HepG2 (cell line): ENCODE measurements around the gene GYG1. TPM values are rescaled to one million over a fixed set of nuclear protein-coding genes. Genes with fewer than 3 reads are reported as not detected.

ENCODE experiments used
- ELF3 ChIP-seq: IDR thresholded peaks from 2 replicates; pipeline ENCODE4 v1.6.1; 2016; ENCODE audit warnings: missing genetic modification reagents, missing compliant biosample characterization
- GZF1 ChIP-seq: sonication (generic); formaldehyde crosslinking; IDR thresholded peaks from 2 replicates; pipeline ENCODE4 v1.5.1; 2020; ENCODE audit warnings: mild to moderate bottlenecking, missing genetic modification reagents
- HOXA7 ChIP-seq: sonication (generic); formaldehyde crosslinking; IDR thresholded peaks from 2 replicates; pipeline ENCODE4 v1.8.1; 2022; ENCODE audit warnings: mild to moderate bottlenecking, missing genetic modification reagents, moderate library complexity
- IRF2 ChIP-seq: IDR thresholded peaks from 2 replicates; pipeline ENCODE4 v1.6.1; 2018; ENCODE audit warnings: missing genetic modification reagents, missing compliant biosample characterization
- SPEN ChIP-seq: sonication (generic); formaldehyde crosslinking; IDR thresholded peaks from 2 replicates; pipeline ENCODE4 v1.5.1; 2020; ENCODE audit warnings: low read depth, mild to moderate bottlenecking, missing genetic modification reagents
- ZBTB38 ChIP-seq: sonication (generic); formaldehyde crosslinking; IDR thresholded peaks from 2 replicates; pipeline ENCODE4 v1.5.1; 2020; ENCODE audit warnings: mild to moderate bottlenecking, missing genetic modification reagents
- ZFP90 ChIP-seq: sonication (generic); formaldehyde crosslinking; IDR thresholded peaks from 2 replicates; pipeline ENCODE4 v1.8.0; 2022; ENCODE audit warnings: missing genetic modification reagents, mild to moderate bottlenecking, inconsistent platforms, borderline replicate concordance
- ZNF577 ChIP-seq: sonication (generic); formaldehyde crosslinking; IDR thresholded peaks from 2 replicates; pipeline ENCODE4 v1.4.0; 2020; ENCODE audit warnings: mild to moderate bottlenecking, low read depth, missing genetic modification reagents, borderline replicate concordance
- ZNF619 ChIP-seq: sonication (generic); formaldehyde crosslinking; IDR thresholded peaks from 2 replicates; pipeline ENCODE4 v1.4.0; 2020; ENCODE audit warnings: mild to moderate bottlenecking, missing genetic modification reagents
- ZNF670 ChIP-seq: sonication (generic); formaldehyde crosslinking; IDR thresholded peaks from 2 replicates; pipeline ENCODE4 v1.8.0; 2022; ENCODE audit warnings: mild to moderate bottlenecking, missing genetic modification reagents, borderline replicate concordance
- ZNF747 ChIP-seq: sonication (generic); formaldehyde crosslinking; IDR thresholded peaks from 2 replicates; pipeline ENCODE4 v1.8.1; 2023; ENCODE audit warnings: missing genetic modification reagents, mild to moderate bottlenecking, borderline replicate concordance
- ZNF83 ChIP-seq: sonication (generic); formaldehyde crosslinking; IDR thresholded peaks from 2 replicates; pipeline ENCODE4 v1.4.0; 2020; ENCODE audit warnings: missing genetic modification reagents, mild to moderate bottlenecking, borderline replicate concordance
- polyA plus RNA-seq, 8 experiments: library from polyadenylated mRNA; depleted of rRNA in 3 of 8; stranded (reverse) in 7 of 8; unstranded in 1 of 8; fragments of >200 nt; fragmentation: Illumina TruSeq in 4 of 8; extraction: Trizol in 4 of 8; gene quantifications; 2 replicates each; pipeline versions ENCODE4 v1.2.1 to v1.2.3, GENCODE V29; 2011 to 2016; ENCODE audit warnings: low read depth in 4 of 8, missing spikeins in 1 of 8, mixed read lengths in 1 of 8; ENCODE audit not compliant: insufficient read depth in 1 of 8
- total RNA-seq, 5 experiments: library from RNA; depleted of rRNA; stranded (reverse); fragments of >200 nt; fragmentation: Illumina TruSeq; extraction: Trizol; gene quantifications; 2 replicates each; pipeline ENCODE4 v1.2.3, GENCODE V29; 2016; ENCODE audit warnings: low read depth in 1 of 5
- TF ChIP-seq, protein P1 (sequence below): sonication (generic); formaldehyde crosslinking; IDR thresholded peaks from 2 replicates; pipeline ENCODE4 v1.8.1; 2022; ENCODE audit warnings: low read depth, mild to moderate bottlenecking, missing genetic modification reagents
- TF ChIP-seq, protein P2 (sequence below), 2 experiments: sonication (generic) in 1 of 2; formaldehyde crosslinking in 1 of 2; IDR thresholded peaks; 2 replicates each; pipeline versions ENCODE4 v1.5.1 to v1.6.1; 2011 to 2020; ENCODE audit warnings: borderline replicate concordance in 1 of 2, low read depth in 1 of 2, low read length in 1 of 2, mild to moderate bottlenecking in 1 of 2, missing genetic modification reagents in 1 of 2, moderate library complexity in 1 of 2
- TF ChIP-seq, protein P3 (sequence below): sonication (generic); formaldehyde crosslinking; IDR thresholded peaks from 2 replicates; pipeline ENCODE4 v1.4.0; 2020; ENCODE audit warnings: mild to moderate bottlenecking, missing genetic modification reagents
- TF ChIP-seq, protein P4 (sequence below): IDR thresholded peaks from 2 replicates; pipeline ENCODE4 v1.6.1; 2012; ENCODE audit warnings: inconsistent platforms
- TF ChIP-seq, protein P5 (sequence below): IDR thresholded peaks from 2 replicates; pipeline ENCODE4 v1.6.1; 2016; ENCODE audit warnings: mild to moderate bottlenecking, missing biosample characterization, missing genetic modification reagents

Gene GYG1
- total and polyA plus RNA-seq, 2 of the 13 experiments (the other 11 are each of a cell fraction or from before 2014, with no cell fraction given): 15.7 to 28.1 TPM

DNA sequence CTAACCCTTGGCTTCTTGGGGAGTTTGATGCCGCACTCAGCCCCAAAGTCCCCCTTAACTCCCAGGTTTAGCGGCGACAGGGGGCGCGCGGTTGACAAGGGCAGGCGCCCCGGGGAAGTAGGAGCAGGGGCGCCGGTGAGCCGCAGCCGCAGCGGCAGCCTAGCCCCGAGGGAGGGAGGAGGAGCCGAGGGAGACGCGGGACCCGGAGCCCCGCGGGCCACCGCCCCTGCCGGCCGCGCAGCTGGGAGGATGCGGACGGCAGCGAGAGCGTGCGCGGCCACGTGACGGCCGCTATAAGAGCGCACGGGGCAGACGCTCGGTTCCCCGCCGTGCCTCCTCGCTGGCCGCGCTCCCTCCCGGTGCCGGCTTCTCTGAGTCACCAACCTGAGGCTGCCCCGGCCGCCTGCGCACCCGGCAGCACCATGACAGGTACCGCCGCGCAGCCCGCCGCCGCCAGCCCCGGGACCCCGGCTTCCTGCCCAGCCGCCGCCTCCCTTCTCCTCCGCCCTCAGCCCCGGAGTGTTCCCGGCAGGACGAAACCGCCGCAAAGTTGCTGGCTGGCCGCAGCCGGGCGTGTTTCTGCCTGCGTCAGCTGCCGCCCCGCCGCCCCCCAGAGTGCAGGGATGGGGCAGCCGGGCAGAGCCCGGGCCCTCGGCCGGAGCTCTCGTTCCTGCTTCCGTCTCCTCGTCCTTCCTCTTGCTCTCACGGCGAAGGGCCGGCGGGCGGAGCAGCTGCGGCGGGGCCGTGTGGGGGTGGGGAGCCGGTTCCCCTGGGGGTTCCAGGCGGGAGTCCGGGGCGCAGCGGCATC, at the start of gene GYG1 (continued):
- TF ChIP-seq, protein P1, sequence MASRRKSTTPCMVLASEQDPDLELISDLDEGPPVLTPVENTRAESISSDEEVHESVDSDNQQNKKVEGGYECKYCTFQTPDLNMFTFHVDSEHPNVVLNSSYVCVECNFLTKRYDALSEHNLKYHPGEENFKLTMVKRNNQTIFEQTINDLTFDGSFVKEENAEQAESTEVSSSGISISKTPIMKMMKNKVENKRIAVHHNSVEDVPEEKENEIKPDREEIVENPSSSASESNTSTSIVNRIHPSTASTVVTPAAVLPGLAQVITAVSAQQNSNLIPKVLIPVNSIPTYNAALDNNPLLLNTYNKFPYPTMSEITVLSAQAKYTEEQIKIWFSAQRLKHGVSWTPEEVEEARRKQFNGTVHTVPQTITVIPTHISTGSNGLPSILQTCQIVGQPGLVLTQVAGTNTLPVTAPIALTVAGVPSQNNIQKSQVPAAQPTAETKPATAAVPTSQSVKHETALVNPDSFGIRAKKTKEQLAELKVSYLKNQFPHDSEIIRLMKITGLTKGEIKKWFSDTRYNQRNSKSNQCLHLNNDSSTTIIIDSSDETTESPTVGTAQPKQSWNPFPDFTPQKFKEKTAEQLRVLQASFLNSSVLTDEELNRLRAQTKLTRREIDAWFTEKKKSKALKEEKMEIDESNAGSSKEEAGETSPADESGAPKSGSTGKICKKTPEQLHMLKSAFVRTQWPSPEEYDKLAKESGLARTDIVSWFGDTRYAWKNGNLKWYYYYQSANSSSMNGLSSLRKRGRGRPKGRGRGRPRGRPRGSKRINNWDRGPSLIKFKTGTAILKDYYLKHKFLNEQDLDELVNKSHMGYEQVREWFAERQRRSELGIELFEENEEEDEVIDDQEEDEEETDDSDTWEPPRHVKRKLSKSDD (CRISPR knock-in tag): no peak
- peak; percentile 64 for TF ChIP-seq SPEN (CRISPR knock-in tag)
- TF ChIP-seq ZBTB38 (CRISPR knock-in tag): peak; percentile 89
- TF ChIP-seq, protein P2, sequence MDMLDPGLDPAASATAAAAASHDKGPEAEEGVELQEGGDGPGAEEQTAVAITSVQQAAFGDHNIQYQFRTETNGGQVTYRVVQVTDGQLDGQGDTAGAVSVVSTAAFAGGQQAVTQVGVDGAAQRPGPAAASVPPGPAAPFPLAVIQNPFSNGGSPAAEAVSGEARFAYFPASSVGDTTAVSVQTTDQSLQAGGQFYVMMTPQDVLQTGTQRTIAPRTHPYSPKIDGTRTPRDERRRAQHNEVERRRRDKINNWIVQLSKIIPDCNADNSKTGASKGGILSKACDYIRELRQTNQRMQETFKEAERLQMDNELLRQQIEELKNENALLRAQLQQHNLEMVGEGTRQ (IDR thresholded peaks at IDR 0.05; ENCODE audit: low read depth, low read length): peak; percentile 91
- TF ChIP-seq, protein P2 (CRISPR knock-in tag; IDR thresholded peaks at IDR 0.05; ENCODE audit: borderline replicate concordance): peak; percentile 72; the same call in 1 of the 2 replicates
- no peak for TF ChIP-seq ZNF577 (CRISPR knock-in tag)
- TF ChIP-seq HOXA7: no peak
- no peak for TF ChIP-seq ZNF619 (CRISPR knock-in tag)
- TF ChIP-seq ZNF83 (CRISPR knock-in tag): no peak
- TF ChIP-seq, protein P3, sequence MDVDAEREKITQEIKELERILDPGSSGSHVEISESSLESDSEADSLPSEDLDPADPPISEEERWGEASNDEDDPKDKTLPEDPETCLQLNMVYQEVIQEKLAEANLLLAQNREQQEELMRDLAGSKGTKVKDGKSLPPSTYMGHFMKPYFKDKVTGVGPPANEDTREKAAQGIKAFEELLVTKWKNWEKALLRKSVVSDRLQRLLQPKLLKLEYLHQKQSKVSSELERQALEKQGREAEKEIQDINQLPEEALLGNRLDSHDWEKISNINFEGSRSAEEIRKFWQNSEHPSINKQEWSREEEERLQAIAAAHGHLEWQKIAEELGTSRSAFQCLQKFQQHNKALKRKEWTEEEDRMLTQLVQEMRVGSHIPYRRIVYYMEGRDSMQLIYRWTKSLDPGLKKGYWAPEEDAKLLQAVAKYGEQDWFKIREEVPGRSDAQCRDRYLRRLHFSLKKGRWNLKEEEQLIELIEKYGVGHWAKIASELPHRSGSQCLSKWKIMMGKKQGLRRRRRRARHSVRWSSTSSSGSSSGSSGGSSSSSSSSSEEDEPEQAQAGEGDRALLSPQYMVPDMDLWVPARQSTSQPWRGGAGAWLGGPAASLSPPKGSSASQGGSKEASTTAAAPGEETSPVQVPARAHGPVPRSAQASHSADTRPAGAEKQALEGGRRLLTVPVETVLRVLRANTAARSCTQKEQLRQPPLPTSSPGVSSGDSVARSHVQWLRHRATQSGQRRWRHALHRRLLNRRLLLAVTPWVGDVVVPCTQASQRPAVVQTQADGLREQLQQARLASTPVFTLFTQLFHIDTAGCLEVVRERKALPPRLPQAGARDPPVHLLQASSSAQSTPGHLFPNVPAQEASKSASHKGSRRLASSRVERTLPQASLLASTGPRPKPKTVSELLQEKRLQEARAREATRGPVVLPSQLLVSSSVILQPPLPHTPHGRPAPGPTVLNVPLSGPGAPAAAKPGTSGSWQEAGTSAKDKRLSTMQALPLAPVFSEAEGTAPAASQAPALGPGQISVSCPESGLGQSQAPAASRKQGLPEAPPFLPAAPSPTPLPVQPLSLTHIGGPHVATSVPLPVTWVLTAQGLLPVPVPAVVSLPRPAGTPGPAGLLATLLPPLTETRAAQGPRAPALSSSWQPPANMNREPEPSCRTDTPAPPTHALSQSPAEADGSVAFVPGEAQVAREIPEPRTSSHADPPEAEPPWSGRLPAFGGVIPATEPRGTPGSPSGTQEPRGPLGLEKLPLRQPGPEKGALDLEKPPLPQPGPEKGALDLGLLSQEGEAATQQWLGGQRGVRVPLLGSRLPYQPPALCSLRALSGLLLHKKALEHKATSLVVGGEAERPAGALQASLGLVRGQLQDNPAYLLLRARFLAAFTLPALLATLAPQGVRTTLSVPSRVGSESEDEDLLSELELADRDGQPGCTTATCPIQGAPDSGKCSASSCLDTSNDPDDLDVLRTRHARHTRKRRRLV (CRISPR knock-in tag): no peak
- TF ChIP-seq, protein P4, sequence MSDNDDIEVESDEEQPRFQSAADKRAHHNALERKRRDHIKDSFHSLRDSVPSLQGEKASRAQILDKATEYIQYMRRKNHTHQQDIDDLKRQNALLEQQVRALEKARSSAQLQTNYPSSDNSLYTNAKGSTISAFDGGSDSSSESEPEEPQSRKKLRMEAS: peak; percentile 95
- TF ChIP-seq ZFP90 (CRISPR knock-in tag): peak; percentile 51; the same call in 1 of the 2 replicates
- peak; percentile 23; the same call in 1 of the 2 replicates for TF ChIP-seq ZNF747 (CRISPR knock-in tag)
- TF ChIP-seq, protein P5, sequence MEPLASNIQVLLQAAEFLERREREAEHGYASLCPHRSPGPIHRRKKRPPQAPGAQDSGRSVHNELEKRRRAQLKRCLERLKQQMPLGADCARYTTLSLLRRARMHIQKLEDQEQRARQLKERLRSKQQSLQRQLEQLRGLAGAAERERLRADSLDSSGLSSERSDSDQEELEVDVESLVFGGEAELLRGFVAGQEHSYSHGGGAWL (CRISPR knock-in tag): 0 out of 2 replicates have a peak, but pooled peaks have one; percentile 83
- no peak for TF ChIP-seq GZF1 (CRISPR knock-in tag)
- TF ChIP-seq IRF2 (CRISPR knock-in tag): peak; percentile 29; the same call in 1 of the 2 replicates
- TF ChIP-seq ELF3 (CRISPR knock-in tag): peak; percentile 56; the same call in 1 of the 2 replicates
- no peak for TF ChIP-seq ZNF670 (CRISPR knock-in tag)
